COLO829 (cell line): Measurements from ENCODE around the gene SLK.

Source experiments
- DNase-seq: peaks from one replicate; pipeline ENCODE4 v3.0.0; 2012; ENCODE audit warnings: low spot score

Gene SLK

GRCh38 chr10:104052431-104052830 lies 85.5 kb downstream of the SLK start:
- DNase-seq: no peak

GRCh38 chr10:104053201-104053600 lies 86.3 kb downstream of the SLK start:
- no peak for DNase-seq

- DNase-seq: no peak
Measured at GRCh38 chr10:104054430-104054829, 87.5 kb downstream of the SLK start.

- no peak for DNase-seq
Measured at GRCh38 chr10:104056619-104057273, 89.8 kb downstream of the SLK start.

GRCh38 chr10:104057717-104058116 lies 90.8 kb downstream of the SLK start:
- no peak for DNase-seq

GRCh38 chr10:104059364-104059763 lies 92.4 kb downstream of the SLK start:
- no peak for DNase-seq

GRCh38 chr10:104061196-104061595 lies 94.3 kb downstream of the SLK start:
- no peak for DNase-seq

GRCh38 chr10:104065748-104066147 lies 98.8 kb downstream of the SLK start:
- DNase-seq: no peak

GRCh38 chr10:104066945-104067344 lies 100.0 kb downstream of the SLK start:
- DNase-seq: no peak

GRCh38 chr10:104067525-104067924 lies 100.6 kb downstream of the SLK start:
- no peak for DNase-seq

GRCh38 chr10:104069613-104070012 lies 102.7 kb downstream of the SLK start:
- no peak for DNase-seq

GRCh38 chr10:104072786-104073185 lies 105.8 kb downstream of the SLK start:
- no peak for DNase-seq

- DNase-seq: no peak
Measured at GRCh38 chr10:104074505-104074904, 107.6 kb downstream of the SLK start.

- peak; percentile 58 for DNase-seq
Measured at GRCh38 chr10:104076743-104077160, 109.8 kb downstream of the SLK start.

- peak; percentile 13 for DNase-seq
Measured at GRCh38 chr10:104077247-104077646, 110.3 kb downstream of the SLK start.

- DNase-seq: no peak
Measured at GRCh38 chr10:104077663-104078151, 110.8 kb downstream of the SLK start.
